Tibial nerve (tissue), 4 donors: Measurements from ENCODE around the gene CUL9. TPM values are rescaled to one million over a fixed set of nuclear protein-coding genes. Genes with fewer than 3 reads are reported as not detected.

ENCODE experiments used
- DNase-seq, 2 donors: peaks; one replicate each; pipeline ENCODE4 v3.0.0-alpha.2; 2019; ENCODE audit warnings: low spot score in 2 of 2
- H3K27ac ChIP-seq, 4 donors: fragments of 200-600 bp; sonication (generic) in 3 of 4; one replicate each; pipeline ENCODE4 v1.5.1; 2017 to 2019; ENCODE audit warnings: mild to moderate bottlenecking in 1 of 4
- H3K27me3 ChIP-seq, 2 donors: fragments of 200-600 bp; sonication (generic) in 1 of 2; one replicate each; pipeline versions ENCODE4 v1.5.1 to v1.6.0; 2017 to 2019
- H3K36me3 ChIP-seq, 3 donors: fragments of 200-600 bp; sonication (generic); one replicate each; pipeline ENCODE4 v1.5.1; 2018 to 2019
- H3K4me1 ChIP-seq, 4 donors: fragments of 200-600 bp; sonication (generic) in 3 of 4; one replicate each; pipeline ENCODE4 v1.5.1; 2017 to 2019
- H3K4me3 ChIP-seq, 4 donors: fragments of 200-600 bp; sonication (generic) in 3 of 4; one replicate each; pipeline ENCODE4 v1.5.1; 2017 to 2019; ENCODE audit warnings: mild to moderate bottlenecking in 1 of 4, moderate library complexity in 1 of 4
- H3K9me3 ChIP-seq, 4 donors: fragments of 200-600 bp; sonication (generic) in 3 of 4; one replicate each; pipeline ENCODE4 v1.5.1; 2017 to 2019
- CTCF ChIP-seq, 5 experiments: fragments of 200-600 bp in 3 of 5; fragments of 450-650 bp in 2 of 5; sonication (generic) in 3 of 5; IDR thresholded peaks; one replicate each; pipeline ENCODE4 v1.5.1; 2016 to 2019; ENCODE audit warnings: antibody characterized with exemption in 5 of 5, mild to moderate bottlenecking in 3 of 5, moderate library complexity in 2 of 5
- EP300 ChIP-seq, 2 donors: sonication (generic); formaldehyde crosslinking; IDR thresholded peaks; one replicate each; pipeline ENCODE4 v1.6.1; 2017; ENCODE audit warnings: antibody characterized with exemption in 2 of 2, mild to moderate bottlenecking in 1 of 2
- POLR2A ChIP-seq, 2 donors: fragments of 450-650 bp; IDR thresholded peaks; one replicate each; pipeline ENCODE4 v1.6.1; 2017; ENCODE audit warnings: antibody characterized with exemption in 2 of 2, mild to moderate bottlenecking in 2 of 2, moderate library complexity in 2 of 2
- WGBS, 2 donors: methylation state at CpG; one replicate each; pipeline ENCODE4 v1.1.5; 2018; 5-methylcytosine and 5-hydroxymethylcytosine counted together
- total RNA-seq, 4 donors: library from RNA; depleted of rRNA; stranded (reverse); fragments of >200 nt; gene quantifications; one replicate each; pipeline ENCODE4 v1.1.0, GENCODE V29; 2016

The CUL9 gene
- total RNA-seq, 4 donors from 2014 or later = 47.9 to 76.2 (median 49.3) TPM

GRCh38 chr6:43183441-43183840 lies 1.4 kb downstream of the CUL9 start:
- peaks cover 0 to 37% (median 10%) of the 10 kb centered on the region in 4 donors for H3K4me1 ChIP-seq
- H3K36me3 ChIP-seq = peaks cover 3 to 62% (median 25%) of the 10 kb centered on the region in 3 donors
- H3K9me3 ChIP-seq = no peaks in the 10 kb centered on the region
- H3K4me3 ChIP-seq = no peak overlapping the region
- no peak for DNase-seq
- no peaks in the 10 kb centered on the region for H3K27me3 ChIP-seq
- no peak for TF ChIP-seq CTCF (IDR thresholded peaks at IDR 0.05)
- no peak for TF ChIP-seq POLR2A (IDR thresholded peaks at IDR 0.05)
- no peak for TF ChIP-seq EP300 (IDR thresholded peaks at IDR 0.05)
- 98 to 99% methylated on average over 4 of the region's 4 CpGs for WGBS, 2 donors
- no peak overlapping the region for H3K27ac ChIP-seq

- 89 to 90% methylated on average over 21 of the region's 21 CpGs for WGBS, 2 donors
- H3K27ac ChIP-seq = no peak overlapping the region
- H3K9me3 ChIP-seq = no peaks in the 10 kb centered on the region
- H3K27me3 ChIP-seq = no peaks in the 10 kb centered on the region
- H3K36me3 ChIP-seq = peaks cover 0 to 62% (median 18%) of the 10 kb centered on the region in 3 donors
- no peak for DNase-seq
- TF ChIP-seq CTCF (IDR thresholded peaks at IDR 0.05) (no peak), EP300 (IDR thresholded peaks at IDR 0.05) (no peak), POLR2A (IDR thresholded peaks at IDR 0.05) (no peak)
- peaks cover 0 to 37% (median 10%) of the 10 kb centered on the region in 4 donors for H3K4me1 ChIP-seq
- H3K4me3 ChIP-seq = no peak overlapping the region
These were observed 2.4 kb downstream of the CUL9 start for GRCh38 chr6:43184268-43184985.

- peaks cover 0 to 37% (median 10%) of the 10 kb centered on the region in 4 donors for H3K4me1 ChIP-seq
- whole genome bisulfite sequencing, 2 donors = 81 to 82% methylated on average over 5 of the region's 5 CpGs
- no peak overlapping the region for H3K4me3 ChIP-seq
- no peak for DNase-seq
- H3K36me3 ChIP-seq = peaks cover 0 to 57% (median 15%) of the 10 kb centered on the region in 3 donors
- TF ChIP-seq CTCF (IDR thresholded peaks at IDR 0.05) (no peak), POLR2A (IDR thresholded peaks at IDR 0.05) (no peak), EP300 (IDR thresholded peaks at IDR 0.05) (no peak)
- no peaks in the 10 kb centered on the region for H3K27me3 ChIP-seq
- H3K27ac ChIP-seq = no peak overlapping the region
- H3K9me3 ChIP-seq = no peaks in the 10 kb centered on the region
These were observed 3.5 kb downstream of the CUL9 start for GRCh38 chr6:43185391-43185985.

GRCh38 chr6:43186019-43186418 lies 4.0 kb downstream of the CUL9 start:
- H3K36me3 ChIP-seq = peaks cover 0 to 57% (median 15%) of the 10 kb centered on the region in 3 donors
- no peak overlapping the region for H3K4me3 ChIP-seq
- TF ChIP-seq EP300 (IDR thresholded peaks at IDR 0.05) (no peak), CTCF (IDR thresholded peaks at IDR 0.05) (no peak), POLR2A (IDR thresholded peaks at IDR 0.05) (no peak)
- H3K27me3 ChIP-seq = no peaks in the 10 kb centered on the region
- WGBS, 2 donors = 96 to 97% methylated on average over 14 of the region's 14 CpGs
- H3K27ac ChIP-seq = no peak overlapping the region
- DNase-seq = no peak
- no peaks in the 10 kb centered on the region for H3K9me3 ChIP-seq
- H3K4me1 ChIP-seq = peaks cover 0 to 35% (median 10%) of the 10 kb centered on the region in 4 donors

- Histone ChIP-seq H3K36me3 (peaks cover 0 to 62% (median 15%) of the 10 kb centered on the region in 3 donors), H3K4me3 (no peak overlapping the region), H3K4me1 (peaks cover 0 to 29% (median 10%) of the 10 kb centered on the region in 4 donors), H3K9me3 (no peaks in the 10 kb centered on the region), H3K27me3 (no peaks in the 10 kb centered on the region), H3K27ac (no peak overlapping the region)
- no peak for DNase-seq
- no peak for TF ChIP-seq CTCF (IDR thresholded peaks at IDR 0.05)
- TF ChIP-seq EP300 (IDR thresholded peaks at IDR 0.05) = no peak
- no peak for TF ChIP-seq POLR2A (IDR thresholded peaks at IDR 0.05)
- WGBS, 2 donors = 95 to 100% methylated on average over 4 of the region's 4 CpGs
These were observed 4.7 kb downstream of the CUL9 start for GRCh38 chr6:43186706-43187105.
